ENCODE measurements around the gene TMEM117.

GRCh38 chr12:44046732-44047417 is 211.0 kb downstream of the TMEM117 start:
- no peak for TF ChIP-seq EZH2 (IDR thresholded peaks at IDR 0.05; ENCODE audit: insufficient read depth, low read length)
- no peak for TF ChIP-seq CTCF (IDR thresholded peaks at IDR 0.05; ENCODE audit: insufficient read depth, low read depth, low read length)
